HG03175 (cell line): ENCODE results near the gene SLC8A3.
"Not testable (repeated sequence)": the region's sequence is repeated elsewhere in the genome, so short reads cannot be mapped to it uniquely, and the experiment has no call there.

Experiments used
- ATAC-seq: cut with Tn5 transposase; IDR thresholded peaks from one replicate; pipeline ENCODE4 v1.9.1; 2021; ENCODE audit warnings: mild to moderate bottlenecking, moderate library complexity; ENCODE audit not compliant: unreplicated experiment

SLC8A3 gene, protein sequence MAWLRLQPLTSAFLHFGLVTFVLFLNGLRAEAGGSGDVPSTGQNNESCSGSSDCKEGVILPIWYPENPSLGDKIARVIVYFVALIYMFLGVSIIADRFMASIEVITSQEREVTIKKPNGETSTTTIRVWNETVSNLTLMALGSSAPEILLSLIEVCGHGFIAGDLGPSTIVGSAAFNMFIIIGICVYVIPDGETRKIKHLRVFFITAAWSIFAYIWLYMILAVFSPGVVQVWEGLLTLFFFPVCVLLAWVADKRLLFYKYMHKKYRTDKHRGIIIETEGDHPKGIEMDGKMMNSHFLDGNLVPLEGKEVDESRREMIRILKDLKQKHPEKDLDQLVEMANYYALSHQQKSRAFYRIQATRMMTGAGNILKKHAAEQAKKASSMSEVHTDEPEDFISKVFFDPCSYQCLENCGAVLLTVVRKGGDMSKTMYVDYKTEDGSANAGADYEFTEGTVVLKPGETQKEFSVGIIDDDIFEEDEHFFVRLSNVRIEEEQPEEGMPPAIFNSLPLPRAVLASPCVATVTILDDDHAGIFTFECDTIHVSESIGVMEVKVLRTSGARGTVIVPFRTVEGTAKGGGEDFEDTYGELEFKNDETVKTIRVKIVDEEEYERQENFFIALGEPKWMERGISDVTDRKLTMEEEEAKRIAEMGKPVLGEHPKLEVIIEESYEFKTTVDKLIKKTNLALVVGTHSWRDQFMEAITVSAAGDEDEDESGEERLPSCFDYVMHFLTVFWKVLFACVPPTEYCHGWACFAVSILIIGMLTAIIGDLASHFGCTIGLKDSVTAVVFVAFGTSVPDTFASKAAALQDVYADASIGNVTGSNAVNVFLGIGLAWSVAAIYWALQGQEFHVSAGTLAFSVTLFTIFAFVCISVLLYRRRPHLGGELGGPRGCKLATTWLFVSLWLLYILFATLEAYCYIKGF

DNA sequence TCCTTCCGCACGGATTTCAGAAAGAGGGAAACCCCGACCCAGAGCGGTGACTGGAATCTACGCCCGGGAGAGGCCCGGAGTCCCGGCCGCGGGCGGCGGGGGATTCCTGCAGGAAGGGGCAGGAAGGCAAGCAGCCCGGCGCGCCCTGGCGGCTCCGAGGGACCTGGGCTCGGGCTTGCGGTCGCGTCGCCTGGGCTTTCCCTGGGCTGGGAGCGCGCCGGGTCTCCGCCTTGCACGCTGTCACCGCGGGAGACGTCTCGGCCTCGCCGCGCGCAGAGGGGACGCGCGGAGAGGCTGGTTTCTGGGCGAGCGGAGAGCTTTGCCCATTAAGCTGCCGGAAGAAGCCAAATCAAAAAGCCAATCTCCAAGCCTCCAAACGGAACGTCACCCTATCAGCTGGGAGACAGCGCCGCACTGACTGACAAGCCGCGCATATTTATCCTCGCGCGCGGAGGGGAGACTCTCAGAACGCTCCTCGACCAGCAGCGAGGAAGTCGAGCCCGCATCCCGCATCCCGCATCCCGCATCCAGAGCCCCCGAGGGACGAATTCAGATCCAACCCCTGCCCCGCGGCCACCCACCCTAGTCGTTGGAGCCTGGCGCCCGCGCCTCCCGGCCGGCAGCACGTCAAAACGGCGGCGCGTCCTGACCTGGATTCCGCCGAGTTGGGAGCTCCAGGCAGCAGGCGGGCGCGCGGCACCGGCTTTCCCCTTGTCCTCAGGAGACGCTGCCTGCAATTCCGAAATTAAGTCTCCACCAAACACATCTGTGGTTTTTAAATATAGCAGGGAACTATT, at the start of gene SLC8A3:
SLC8A3 (minus strand) TSS at position 293 of the 797 bp plus-strand sequence. CDS start 20,529 bp downstream, outside the sequence.
- ATAC-seq: no peak

DNA sequence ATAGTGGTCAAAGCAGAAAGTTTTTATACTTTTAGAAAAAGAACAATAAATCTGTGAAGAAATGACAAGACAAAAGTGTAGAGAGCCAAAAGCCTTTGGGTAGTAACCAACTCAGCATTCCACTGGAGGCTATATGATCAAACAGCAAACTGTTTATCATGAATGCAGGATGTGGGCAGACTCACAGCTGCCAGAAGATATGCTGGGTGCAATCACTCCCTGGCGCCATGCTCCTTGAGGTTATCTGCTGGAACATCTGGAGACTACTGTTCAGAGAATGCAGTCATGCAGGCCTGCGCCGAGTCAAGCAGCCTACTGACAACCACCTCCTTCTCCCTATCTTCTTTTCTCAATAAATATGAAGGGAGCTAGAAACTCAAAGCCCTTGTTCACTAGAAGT, 49.0 kb upstream of the SLC8A3 start:
- no peak for ATAC-seq

DNA sequence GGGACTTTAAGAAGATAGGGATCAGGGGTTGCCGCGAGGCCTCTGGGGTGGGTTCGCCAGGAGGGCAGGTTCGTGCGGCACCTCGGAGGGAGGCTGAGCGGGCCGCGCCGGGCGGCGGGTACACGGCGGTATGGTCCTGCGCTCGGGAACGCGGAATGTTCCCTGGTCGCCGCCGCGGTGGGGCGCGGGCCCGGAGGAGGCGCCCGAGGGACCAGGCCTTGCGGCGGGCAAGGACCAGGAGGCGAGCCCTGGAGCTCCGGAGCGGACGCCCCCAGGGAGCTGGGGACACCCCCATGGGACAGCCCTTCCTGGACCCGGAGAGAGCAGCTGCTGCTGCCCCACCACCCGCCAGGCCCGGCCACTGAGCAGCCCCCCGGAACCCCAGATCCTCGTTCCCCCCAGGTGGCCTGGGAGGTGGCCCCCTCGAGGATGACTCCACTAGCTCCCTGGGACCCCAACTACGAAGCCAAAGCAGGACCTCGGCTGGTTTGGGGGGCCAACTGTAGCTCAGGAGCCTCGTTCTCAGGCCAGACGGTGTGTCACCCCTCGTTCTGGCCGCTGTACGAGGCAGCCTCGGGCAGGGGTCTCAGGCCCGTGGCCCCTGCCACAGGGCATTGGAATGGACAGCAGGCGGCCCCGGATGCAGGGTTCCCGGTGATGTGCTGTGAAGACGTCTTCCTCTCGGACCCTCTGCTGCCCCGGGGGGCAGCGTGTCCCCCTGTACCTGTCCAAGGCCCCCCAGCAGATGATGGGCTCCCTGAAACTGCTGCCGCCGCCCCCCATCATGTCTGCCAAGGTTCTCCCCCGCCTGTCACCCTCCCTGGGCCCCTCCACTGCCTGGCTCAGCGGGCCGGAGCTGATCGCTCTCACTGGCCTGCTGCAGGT, 45.6 kb upstream of the SLC8A3 start:
- no peak for ATAC-seq

DNA sequence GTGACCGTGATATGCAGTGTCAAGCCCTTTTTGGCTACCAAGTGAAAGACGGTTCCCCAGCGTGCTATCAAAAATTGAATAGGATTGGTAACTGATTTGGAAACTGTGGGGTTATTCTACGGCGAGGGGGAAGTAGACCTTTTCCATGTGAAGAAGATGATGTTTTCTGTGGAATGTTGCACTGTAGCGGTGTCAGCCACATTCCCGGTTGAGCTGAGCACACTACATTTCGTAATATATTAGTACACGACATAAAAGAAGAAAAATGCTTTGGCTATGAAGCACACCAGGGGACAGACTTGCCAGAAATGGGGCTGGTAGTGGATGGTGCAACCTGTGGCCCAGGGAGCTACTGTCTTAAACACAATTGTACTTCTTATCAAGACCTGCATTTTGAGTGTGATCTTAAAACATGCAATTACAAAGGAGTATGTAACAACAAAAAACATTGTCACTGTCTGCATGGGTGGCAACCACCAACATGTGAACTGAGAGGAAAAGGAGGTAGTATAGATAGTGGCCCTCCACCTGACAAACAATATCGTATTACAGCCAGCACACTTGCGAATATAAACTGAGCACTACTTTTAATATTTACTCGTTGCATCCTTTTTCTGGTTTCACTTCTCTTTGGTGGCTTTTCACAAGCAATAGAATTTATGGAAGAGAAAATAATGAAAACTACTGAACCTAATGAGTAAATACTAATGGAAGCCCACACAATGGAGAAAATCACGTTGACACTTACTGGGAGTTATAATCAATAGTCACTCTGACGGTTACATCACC, 43.2 kb upstream of the SLC8A3 start:
- not testable (repeated sequence) for ATAC-seq

DNA sequence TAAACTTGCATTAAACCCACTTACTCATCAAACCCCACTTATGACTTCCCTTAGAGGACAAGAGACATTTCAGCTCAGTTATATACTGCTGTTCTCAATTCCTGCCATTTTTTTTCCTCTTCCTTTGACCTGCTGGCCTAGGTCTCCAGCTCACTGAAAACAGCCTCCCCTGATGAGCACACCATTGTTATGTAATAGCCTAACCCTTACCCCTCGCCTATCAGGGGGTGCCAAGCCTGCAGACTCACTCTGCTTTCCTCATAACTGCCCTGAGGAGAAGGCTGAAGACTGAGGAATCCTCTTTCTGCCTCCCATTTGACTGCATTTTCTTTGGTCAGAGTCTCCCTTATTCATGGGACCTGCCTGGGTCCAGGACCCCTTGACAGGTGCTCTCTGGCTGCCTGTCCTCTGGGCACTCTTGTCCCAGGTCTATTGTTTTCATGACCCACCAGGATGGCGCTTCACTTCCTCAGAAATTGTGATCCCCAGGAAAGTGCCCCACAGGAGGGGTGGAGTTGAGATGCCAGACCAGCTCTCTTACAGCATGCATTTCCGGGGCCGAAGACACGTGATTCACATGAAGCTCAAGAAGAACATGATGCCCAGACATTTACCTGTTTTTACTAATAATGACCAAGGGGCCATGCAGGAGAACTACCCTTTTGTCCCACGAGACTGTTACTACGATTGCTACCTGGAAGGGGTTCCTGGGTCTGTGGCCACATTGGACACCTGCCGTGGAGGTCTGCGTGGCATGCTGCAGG, 41.3 kb upstream of the SLC8A3 start:
- not testable (repeated sequence) for ATAC-seq

DNA sequence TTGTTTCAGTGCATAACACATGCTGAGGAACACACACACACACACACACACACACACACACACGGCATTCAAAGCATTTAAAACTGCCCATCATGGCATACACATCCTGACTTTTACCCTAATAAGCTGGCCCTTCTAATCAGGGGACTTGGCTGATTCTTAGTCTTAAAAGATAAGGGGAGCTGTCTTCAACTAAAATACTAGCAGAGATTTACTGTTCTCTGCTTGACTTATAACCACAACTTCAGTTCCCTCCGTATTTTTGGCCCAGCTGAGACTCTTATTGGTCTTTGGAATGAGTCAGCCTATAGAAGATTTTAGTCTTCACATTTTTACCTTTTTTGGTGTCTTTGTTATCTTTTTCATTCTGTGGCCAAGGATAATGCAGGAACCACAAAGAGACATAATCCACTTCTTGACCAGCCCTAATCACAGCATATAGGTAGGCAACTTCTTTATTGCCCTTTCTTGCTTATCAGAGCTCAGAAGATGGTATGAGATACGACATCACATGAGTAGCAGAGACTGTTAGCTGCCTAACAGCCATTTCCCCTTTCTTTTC, 25.1 kb upstream of the SLC8A3 start:
- no peak for ATAC-seq

DNA sequence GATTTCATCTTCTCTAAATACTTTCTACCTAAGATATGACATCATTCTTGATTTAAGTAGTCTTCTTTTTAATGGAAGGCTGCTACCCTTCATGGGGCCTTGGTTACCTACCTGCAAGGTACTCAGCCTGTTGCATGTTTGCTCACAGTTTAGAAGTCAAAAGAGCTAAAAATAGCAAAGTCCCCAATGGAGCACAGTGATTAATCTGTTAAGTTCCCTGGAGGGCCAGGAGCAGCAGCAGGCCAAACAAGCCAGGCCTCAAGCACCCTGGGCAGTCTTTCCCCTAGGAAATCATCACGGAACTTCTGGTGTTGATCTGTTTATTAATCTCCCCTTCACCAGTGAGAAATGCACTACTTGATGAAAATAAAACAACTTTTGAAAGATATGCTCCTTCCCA, 24.0 kb upstream of the SLC8A3 start:
- ATAC-seq: no peak

DNA sequence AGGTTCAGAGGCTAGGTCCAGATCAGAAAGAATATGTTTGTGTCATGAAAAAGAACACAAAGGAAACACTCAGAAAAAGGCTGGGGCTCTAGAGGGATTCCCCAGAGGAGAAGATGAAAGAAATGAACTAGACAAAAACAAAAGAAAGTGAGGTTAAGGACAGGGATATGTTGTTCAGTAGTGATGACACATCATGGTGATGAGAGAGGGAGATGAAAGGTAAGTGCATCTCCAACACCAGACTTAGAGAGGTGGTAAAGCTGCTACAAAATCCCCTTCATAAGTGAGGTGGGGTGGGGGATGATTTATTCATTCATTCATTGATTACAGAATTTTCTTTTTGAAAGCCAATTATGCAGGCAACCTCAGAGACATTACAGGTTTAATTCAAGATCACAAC, 19.6 kb upstream of the SLC8A3 start:
- no peak for ATAC-seq

DNA sequence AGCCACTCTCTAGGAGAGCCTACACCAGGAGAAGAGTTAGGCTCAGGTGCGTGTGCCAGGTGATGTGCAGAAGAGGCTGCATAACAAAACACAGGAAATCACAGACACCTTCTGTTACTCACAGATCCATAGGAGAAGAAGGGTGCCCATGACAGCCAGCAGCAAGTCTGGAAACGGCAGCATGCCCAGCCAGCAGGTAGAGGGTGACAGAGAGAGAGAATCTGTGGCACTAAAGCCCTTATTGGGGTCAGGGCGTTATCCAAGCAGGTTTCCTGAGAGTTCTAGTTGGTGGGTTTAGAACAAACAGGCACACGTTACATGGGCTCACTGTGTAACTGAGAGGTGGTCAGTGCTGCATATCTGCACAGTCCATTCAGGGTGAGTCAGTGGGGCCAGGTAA, 14.9 kb upstream of the SLC8A3 start:
- no peak for ATAC-seq

DNA sequence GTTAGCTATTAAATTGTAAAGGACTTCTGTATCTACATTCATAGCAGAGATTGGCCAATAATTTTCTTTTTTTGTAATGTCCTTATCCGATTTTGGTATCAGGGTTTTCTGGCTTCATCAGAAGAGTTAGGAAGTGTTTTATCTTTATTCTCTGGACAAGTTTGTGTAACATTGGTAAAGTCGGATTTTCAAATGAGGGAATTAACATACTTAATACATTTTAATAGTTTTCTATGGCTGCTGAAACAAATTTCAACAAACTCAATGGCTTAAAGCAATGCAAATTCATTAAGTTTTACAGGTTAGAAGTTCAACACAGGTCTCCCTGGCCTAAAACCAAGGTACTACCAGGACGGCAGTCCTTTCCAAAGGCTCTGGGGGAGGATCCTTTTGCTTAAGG, 13.2 kb upstream of the SLC8A3 start:
- no peak for ATAC-seq

DNA sequence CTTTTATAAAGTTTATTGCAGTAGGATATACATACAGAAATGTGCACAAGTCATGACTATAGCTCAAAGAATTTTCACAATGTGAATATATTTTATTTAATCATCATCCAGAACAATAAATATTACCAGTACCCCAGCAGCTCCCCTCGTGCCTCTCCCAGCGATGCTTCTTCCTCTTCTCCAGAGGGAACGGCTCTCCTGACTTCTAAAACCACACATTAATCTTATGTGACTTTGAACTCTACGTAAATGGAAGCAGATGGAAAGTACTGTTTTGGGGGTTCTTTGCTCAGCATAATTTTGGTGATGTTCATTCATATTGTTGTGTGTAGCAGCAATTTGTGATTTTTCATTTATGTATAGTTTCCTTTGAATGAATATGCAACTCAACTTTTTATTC, 4.6 kb upstream of the SLC8A3 start:
- ATAC-seq: no peak

DNA sequence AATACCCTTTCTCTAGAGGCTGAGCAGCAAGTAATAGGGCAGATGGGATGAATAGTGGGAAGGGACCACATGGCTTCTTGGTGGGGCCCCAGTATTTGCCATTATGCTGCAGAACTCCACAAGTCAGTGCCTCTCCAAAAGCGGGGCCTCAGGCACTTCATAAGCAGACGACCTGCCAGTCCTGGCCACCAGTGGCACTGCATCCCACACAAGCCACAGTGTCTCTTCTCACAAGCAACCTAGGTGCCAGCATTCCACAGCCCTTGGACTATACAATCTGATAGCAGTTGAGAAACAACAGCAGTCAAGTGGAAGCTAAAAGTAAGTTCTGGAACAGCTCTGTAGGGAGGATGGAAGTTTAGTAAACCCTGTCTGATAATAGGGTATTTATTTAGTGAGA, 4.2 kb upstream of the SLC8A3 start:
- no peak for ATAC-seq

DNA sequence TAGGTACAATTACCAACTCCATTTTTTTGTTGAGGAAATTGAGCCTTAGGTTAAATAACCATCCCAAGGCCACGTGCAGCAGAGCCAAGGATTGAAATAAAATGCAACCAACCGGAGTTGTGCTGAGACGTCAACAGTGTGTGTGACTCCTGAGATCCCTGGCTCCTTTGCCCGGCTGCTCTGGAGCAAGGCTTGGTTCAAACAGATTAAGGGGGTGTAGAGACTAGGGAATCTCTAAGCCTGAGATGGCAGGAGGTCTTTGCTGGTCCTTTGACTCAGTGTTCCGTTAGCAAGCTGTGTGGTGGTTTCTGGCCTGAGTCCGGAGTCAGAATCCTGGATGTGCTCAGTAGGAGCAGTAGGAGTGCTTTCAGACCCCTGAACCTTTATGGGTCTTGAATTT, 1.4 kb upstream of the SLC8A3 start:
- no peak for ATAC-seq

DNA sequence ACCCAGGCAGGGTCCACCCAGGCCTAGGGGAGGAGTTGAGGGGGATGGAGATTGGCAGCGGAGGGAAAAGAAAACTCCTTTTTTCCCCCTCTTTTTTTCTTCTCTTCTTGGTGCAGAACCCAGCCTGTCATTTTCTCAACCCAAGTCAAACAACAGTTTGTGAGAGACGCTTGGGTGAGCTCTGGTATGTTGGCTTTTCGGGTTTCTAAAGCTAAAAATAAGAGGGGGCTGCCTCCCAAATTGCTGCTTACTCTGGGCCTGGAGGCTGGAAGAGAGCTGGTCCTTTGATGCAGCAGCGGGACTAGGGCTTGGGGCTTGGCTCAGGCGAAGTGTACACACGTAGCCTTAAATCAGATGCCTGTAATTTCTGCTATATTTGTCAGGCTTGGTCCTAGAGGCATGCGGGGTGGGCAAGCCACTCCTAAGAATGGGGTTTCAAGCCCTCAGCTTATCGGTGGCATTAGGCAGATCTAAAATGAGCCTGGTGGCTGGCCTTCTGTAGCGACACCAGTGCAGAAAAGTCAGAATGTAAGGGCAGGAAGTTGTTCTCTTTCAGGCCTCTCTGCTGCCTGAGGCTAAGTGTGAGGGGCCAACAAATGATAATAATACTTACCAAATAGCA, 816 bp upstream of the SLC8A3 start:
- no peak for ATAC-seq

DNA sequence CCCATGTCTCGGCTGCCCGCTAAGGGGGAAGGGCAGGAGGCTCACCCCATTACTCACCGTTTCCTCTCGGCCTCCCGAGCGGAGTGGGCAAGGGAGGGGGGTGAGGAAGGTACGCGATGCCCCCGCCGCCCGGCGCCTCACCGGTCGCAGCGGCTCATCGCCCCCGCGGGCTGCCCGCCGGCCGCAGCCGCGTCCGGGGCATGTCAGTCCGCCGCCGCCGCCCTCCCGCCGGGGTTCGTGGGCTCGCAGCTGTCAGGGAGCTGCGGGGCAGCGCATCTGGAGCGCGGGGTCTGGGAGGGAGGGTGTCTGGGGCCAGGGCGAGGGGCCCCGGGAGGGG, 461 bp downstream of the SLC8A3 start:
- ATAC-seq: no peak

DNA sequence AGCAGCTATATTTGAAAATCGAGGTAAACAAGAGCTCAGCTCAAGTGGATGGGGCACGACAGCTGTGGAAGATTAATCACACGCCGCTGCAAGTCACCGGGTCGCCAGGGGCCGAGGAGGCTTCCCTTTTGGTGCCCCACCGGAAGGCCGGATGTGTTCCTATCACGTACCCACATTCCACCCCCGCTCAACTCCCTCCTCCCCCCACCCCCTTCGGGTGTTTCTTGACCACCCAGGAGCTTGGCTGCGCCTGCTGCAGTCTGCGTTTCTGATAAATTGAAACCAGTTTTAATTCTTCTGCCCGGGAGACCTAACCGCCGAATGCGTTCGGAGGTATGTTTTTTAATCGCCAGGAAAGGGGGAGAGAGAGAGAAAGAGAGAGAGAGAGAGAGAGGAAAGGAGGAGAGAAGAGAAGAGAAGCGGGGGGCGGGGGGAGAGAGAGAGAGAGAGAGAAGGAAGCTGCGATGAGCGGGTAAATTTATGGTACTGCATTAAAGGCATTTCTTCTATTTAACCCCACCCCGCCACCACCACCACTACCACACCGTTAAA, 1.8 kb downstream of the SLC8A3 start:
- ATAC-seq: no peak

DNA sequence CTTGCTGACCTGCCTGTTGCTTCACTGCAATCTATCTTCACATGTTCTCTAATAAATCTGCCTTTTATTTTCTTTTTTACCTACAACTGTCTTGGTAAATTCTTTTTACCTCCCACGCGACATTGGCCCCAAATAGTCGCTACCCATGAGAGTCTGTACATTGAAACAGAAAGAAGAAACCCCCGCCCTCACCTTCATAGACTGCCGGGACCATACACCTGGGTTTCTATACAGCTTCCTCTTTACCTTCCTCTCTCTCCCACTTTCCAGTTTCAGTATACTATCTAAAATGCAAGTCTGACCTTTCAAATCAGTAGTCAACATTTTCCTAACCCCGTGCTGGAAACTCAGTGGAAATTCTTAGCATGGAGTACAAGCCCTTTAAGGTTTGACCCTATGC, 4.8 kb downstream of the SLC8A3 start:
- ATAC-seq: peak; percentile 55

DNA sequence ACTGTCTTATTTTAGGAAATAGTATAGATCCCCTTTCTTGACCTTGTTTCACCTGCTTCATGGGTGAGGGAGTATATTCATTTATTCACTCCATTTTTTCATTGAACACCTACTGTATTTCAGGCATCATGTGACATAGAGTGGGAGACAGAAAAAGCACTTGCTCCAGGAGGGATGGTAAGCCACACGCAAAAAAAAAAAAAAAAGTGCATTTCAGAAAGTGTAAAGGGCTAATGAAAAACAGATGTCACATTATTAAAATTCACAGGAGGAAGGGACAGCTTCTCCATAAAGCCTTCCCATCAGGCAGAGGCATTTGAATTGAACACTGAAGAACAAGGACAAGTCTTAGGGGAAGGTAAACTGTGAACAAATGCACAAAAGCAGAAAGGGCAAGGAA, 7.5 kb downstream of the SLC8A3 start:
- no peak for ATAC-seq
